DND-41 (cell line): ENCODE measurements around the gene CCL28.

ENCODE experiments used
- ATAC-seq: fragments of 200-7000 bp; cut with Tn5 transposase; 3 replicates; pipeline ENCODE4 v1.9.1; 2021; ENCODE audit warnings: low read depth; ENCODE audit not compliant: insufficient read depth
- DNase-seq: peaks from one replicate; pipeline ENCODE4 v3.0.0-alpha.2; 2020
- H2AFZ ChIP-seq: 2 replicates; pipeline ENCODE4 v1.6.0; 2012; ENCODE audit warnings: low read depth, low read length
- H3K27ac ChIP-seq: 2 replicates; pipeline ENCODE4 v1.5.1; 2012; ENCODE audit warnings: low read length, inconsistent platforms
- H3K27me3 ChIP-seq: fragments of 200-600 bp; sonication (generic); 2 replicates; pipeline ENCODE4 v1.6.0; 2012; ENCODE audit warnings: low read length, mild to moderate bottlenecking, inconsistent platforms; ENCODE audit not compliant: insufficient read depth, poor library complexity
- H3K36me3 ChIP-seq: 2 replicates; pipeline ENCODE4 v1.5.1; 2012; ENCODE audit warnings: low read length, inconsistent platforms; ENCODE audit not compliant: insufficient read depth
- H3K4me1 ChIP-seq: 2 replicates; pipeline ENCODE4 v1.5.1; 2012; ENCODE audit warnings: mild to moderate bottlenecking, low read length; ENCODE audit not compliant: insufficient read depth
- H3K4me2 ChIP-seq: 2 replicates; pipeline ENCODE4 v1.6.0; 2012; ENCODE audit warnings: mild to moderate bottlenecking, moderate library complexity, low read length, inconsistent platforms; ENCODE audit not compliant: insufficient read depth
- H3K4me3 ChIP-seq, 2 experiments: fragments of 200-600 bp in 1 of 2; shearing (Covaris generic) in 1 of 2; 2 replicates each; pipeline ENCODE4 v1.5.1; 2012 to 2016; ENCODE audit warnings: inconsistent platforms in 2 of 2, low read length in 2 of 2, mild to moderate bottlenecking in 2 of 2, low read depth in 1 of 2, moderate library complexity in 1 of 2
- H3K79me2 ChIP-seq: 2 replicates; pipeline ENCODE4 v1.6.0; 2012; ENCODE audit warnings: low read length, inconsistent platforms; ENCODE audit not compliant: insufficient read depth
- H3K9ac ChIP-seq: 2 replicates; pipeline ENCODE4 v1.6.0; 2012; ENCODE audit warnings: low read depth, mild to moderate bottlenecking, inconsistent platforms, low read length, moderate library complexity
- H3K9me3 ChIP-seq: 2 replicates; pipeline ENCODE4 v1.5.1; 2012; ENCODE audit warnings: low read length, moderate library complexity, mild to moderate bottlenecking, inconsistent platforms; ENCODE audit not compliant: insufficient read depth, severe bottlenecking
- H4K20me1 ChIP-seq: 2 replicates; pipeline ENCODE4 v1.6.0; 2012; ENCODE audit warnings: low read length; ENCODE audit not compliant: insufficient read depth
- CTCF ChIP-seq: IDR thresholded peaks from 2 replicates; pipeline ENCODE4 v1.5.1; 2012; ENCODE audit warnings: borderline replicate concordance, low read length, moderate library complexity, mild to moderate bottlenecking; ENCODE audit not compliant: poor library complexity, severe bottlenecking; ENCODE audit errors: extremely low read depth
- EZH2 ChIP-seq: IDR thresholded peaks from 3 replicates; pipeline ENCODE4 v1.6.1; 2012; ENCODE audit warnings: borderline replicate concordance, low read depth, mild to moderate bottlenecking, moderate library complexity, low read length, inconsistent platforms; ENCODE audit not compliant: severe bottlenecking

CCL28 gene

GRCh38 chr5:43332401-43332800 lies 79.8 kb downstream of the CCL28 start:
- Histone ChIP-seq H3K36me3 (no peaks in the 10 kb centered on the region), H3K27ac (no peak overlapping the region), H3K4me3 (no peak overlapping the region), H3K4me1 (no peaks in the 10 kb centered on the region), H3K9ac (no peak overlapping the region), H2AFZ (no peak overlapping the region), H3K4me2 (no peak overlapping the region), H4K20me1 (no peaks in the 10 kb centered on the region), H3K79me2 (no peaks in the 10 kb centered on the region), H3K9me3 (peaks cover 21% of the 10 kb centered on the region), H3K27me3 (no peaks in the 10 kb centered on the region)
- TF ChIP-seq CTCF (no peak), EZH2 (no peak)
- DNase-seq, result no peak
- ATAC-seq, result no peak
